OCI-LY1 (cell line): ENCODE results near the gene FNDC11.

Experiments
- EZH2 ChIP-seq: fragments of 200-600 bp; sonication (generic), shearing (Covaris generic); IDR thresholded peaks from 2 replicates; pipeline ENCODE4 v1.8.0; 2017; ENCODE audit warnings: borderline replicate concordance, mixed run types, mild to moderate bottlenecking, antibody characterized with exemption, low read length, moderate library complexity, mixed read lengths
- TF ChIP-seq, protein P1 (sequence below): fragments of 200-600 bp; sonication (generic), shearing (Covaris generic); IDR thresholded peaks from 2 replicates; pipeline ENCODE4 v1.5.1; 2017; ENCODE audit warnings: mild to moderate bottlenecking, antibody characterized with exemption, low read length, moderate library complexity, mixed read lengths

DNA sequence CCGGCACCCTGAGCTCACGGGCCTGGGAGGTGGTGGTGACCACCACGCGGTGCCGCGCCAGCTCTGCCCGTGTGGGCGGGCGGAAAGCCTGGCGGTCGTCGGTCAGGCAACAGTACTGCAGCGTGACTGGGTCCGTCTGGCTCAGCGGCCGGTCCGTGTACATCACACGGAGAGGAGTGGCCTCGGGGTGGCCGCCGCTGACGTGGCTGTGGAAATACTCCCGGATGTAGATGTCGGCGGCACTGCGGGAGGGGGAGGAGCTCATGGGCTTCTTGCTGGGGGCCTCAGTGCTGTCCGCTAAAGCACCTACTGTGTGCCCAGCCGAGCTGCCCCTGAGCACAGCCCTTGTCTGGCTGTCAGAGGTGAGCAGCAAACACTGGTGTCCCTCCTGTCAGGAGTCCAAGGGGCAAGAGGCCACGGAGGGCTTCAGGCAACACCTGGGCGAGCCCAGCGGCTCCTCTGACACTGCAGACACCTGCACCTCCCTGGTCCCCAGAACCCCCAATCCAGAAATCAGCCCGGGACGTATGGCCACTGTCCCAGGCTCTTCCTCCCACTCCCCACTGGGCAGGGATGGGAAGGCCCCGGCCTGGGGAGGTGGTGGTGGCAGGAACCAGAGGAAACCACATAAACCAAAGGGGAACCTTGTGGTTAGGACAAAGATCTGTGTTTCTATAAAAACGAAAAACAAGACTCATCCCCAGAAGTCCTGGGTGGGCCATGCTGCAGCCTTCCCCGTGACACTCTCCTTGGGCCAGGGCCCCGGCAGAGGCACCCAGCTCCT, 13.6 kb downstream of the FNDC11 start:
- TF ChIP-seq, protein P1, sequence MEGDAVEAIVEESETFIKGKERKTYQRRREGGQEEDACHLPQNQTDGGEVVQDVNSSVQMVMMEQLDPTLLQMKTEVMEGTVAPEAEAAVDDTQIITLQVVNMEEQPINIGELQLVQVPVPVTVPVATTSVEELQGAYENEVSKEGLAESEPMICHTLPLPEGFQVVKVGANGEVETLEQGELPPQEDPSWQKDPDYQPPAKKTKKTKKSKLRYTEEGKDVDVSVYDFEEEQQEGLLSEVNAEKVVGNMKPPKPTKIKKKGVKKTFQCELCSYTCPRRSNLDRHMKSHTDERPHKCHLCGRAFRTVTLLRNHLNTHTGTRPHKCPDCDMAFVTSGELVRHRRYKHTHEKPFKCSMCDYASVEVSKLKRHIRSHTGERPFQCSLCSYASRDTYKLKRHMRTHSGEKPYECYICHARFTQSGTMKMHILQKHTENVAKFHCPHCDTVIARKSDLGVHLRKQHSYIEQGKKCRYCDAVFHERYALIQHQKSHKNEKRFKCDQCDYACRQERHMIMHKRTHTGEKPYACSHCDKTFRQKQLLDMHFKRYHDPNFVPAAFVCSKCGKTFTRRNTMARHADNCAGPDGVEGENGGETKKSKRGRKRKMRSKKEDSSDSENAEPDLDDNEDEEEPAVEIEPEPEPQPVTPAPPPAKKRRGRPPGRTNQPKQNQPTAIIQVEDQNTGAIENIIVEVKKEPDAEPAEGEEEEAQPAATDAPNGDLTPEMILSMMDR, result no peak
- no peak for TF ChIP-seq EZH2
